GM19463 (cell line): Measurements from ENCODE around the gene LIMS1.
"Not testable (repeated sequence)": the region's sequence is repeated elsewhere in the genome, so short reads cannot be mapped to it uniquely, and the experiment has no call there.

Experiments used
- ATAC-seq: cut with Tn5 transposase; IDR thresholded peaks from one replicate; pipeline ENCODE4 v1.9.1; 2021; ENCODE audit warnings: mild to moderate bottlenecking, moderate library complexity; ENCODE audit not compliant: unreplicated experiment

LIMS1 gene

GRCh38 chr2:108585436-108585835, 51.2 kb downstream of the LIMS1 start:
- no peak for ATAC-seq

GRCh38 chr2:108586116-108586515, 51.8 kb downstream of the LIMS1 start:
- ATAC-seq = no peak

GRCh38 chr2:108586631-108587030, 52.4 kb downstream of the LIMS1 start:
- ATAC-seq = no peak

GRCh38 chr2:108587621-108588020, 53.4 kb downstream of the LIMS1 start:
- no peak for ATAC-seq

GRCh38 chr2:108588070-108588668, 53.9 kb downstream of the LIMS1 start:
- no peak for ATAC-seq

GRCh38 chr2:108589372-108589771, 55.1 kb downstream of the LIMS1 start:
- no peak for ATAC-seq

- ATAC-seq = no peak
Measured at GRCh38 chr2:108589781-108590180, 55.5 kb downstream of the LIMS1 start.

- peak; percentile 21 for ATAC-seq
Measured at GRCh38 chr2:108591163-108591562, 56.9 kb downstream of the LIMS1 start.

GRCh38 chr2:108593547-108594098, 59.4 kb downstream of the LIMS1 start:
- no peak for ATAC-seq

GRCh38 chr2:108594132-108594981, 60.1 kb downstream of the LIMS1 start:
- ATAC-seq = peak; percentile 89

GRCh38 chr2:108594982-108595464, 60.8 kb downstream of the LIMS1 start:
- ATAC-seq = peak; percentile 61

GRCh38 chr2:108595771-108596170, 61.5 kb downstream of the LIMS1 start:
- ATAC-seq = not testable (repeated sequence)

GRCh38 chr2:108597105-108597744, 63.0 kb downstream of the LIMS1 start:
- not testable (repeated sequence) for ATAC-seq

- ATAC-seq = not testable (repeated sequence)
Measured at GRCh38 chr2:108601199-108601598, 66.9 kb downstream of the LIMS1 start.

- ATAC-seq = no peak
Measured at GRCh38 chr2:108602422-108602821, 68.2 kb downstream of the LIMS1 start.

- ATAC-seq = no peak
Measured at GRCh38 chr2:108604196-108604595, 69.9 kb downstream of the LIMS1 start.

- peak; percentile 69 for ATAC-seq
Measured at GRCh38 chr2:108605947-108606346, 71.7 kb downstream of the LIMS1 start.

GRCh38 chr2:108607706-108608301, 73.5 kb downstream of the LIMS1 start:
- ATAC-seq = no peak

GRCh38 chr2:108611021-108611420, 76.8 kb downstream of the LIMS1 start:
- ATAC-seq = no peak

GRCh38 chr2:108612153-108612513, 77.9 kb downstream of the LIMS1 start:
- ATAC-seq = peak; percentile 69
